Trophoblast cell (in vitro differentiated cells and primary cell): ENCODE results near the gene WDTC1.

Experiments
- DNase-seq, 2 donors: peaks; one replicate each; pipeline ENCODE4 v3.0.0-alpha.2; 2016
- H2AFZ ChIP-seq: 2 replicates; pipeline ENCODE4 v1.6.1; 2013; ENCODE audit warnings: low read length, moderate library complexity, mild to moderate bottlenecking; ENCODE audit not compliant: insufficient read depth, poor library complexity
- H2AK5ac ChIP-seq: 2 replicates; pipeline ENCODE4 v1.6.1; 2013; ENCODE audit warnings: mild to moderate bottlenecking, low read length
- H2BK120ac ChIP-seq: 2 replicates; pipeline ENCODE4 v1.6.1; 2013; ENCODE audit warnings: low read length, mild to moderate bottlenecking, moderate library complexity; ENCODE audit not compliant: insufficient read depth, poor library complexity
- H2BK12ac ChIP-seq: 2 replicates; pipeline ENCODE4 v1.6.1; 2013; ENCODE audit warnings: mild to moderate bottlenecking, low read length, moderate library complexity
- H2BK5ac ChIP-seq: 2 replicates; pipeline ENCODE4 v1.6.1; 2013; ENCODE audit warnings: low read length, low read depth, moderate library complexity, mild to moderate bottlenecking; ENCODE audit not compliant: poor library complexity
- H3K14ac ChIP-seq: 2 replicates; pipeline ENCODE4 v1.6.1; 2013; ENCODE audit warnings: mild to moderate bottlenecking, low read length
- H3K18ac ChIP-seq: 2 replicates; pipeline ENCODE4 v1.6.1; 2013; ENCODE audit warnings: mild to moderate bottlenecking, low read length
- H3K23ac ChIP-seq: 2 replicates; pipeline ENCODE4 v1.6.1; 2013; ENCODE audit warnings: low read length
- H3K27ac ChIP-seq: 2 replicates; pipeline ENCODE4 v1.5.1; 2013; ENCODE audit warnings: low read depth, mild to moderate bottlenecking, inconsistent platforms, low read length, moderate library complexity
- H3K27me3 ChIP-seq: 2 replicates; pipeline ENCODE4 v1.6.1; 2013; ENCODE audit warnings: inconsistent platforms, mild to moderate bottlenecking, low read length, moderate library complexity; ENCODE audit not compliant: insufficient read depth
- H3K36me3 ChIP-seq, 2 experiments: 1 replicate in 1 of 2; 2 replicates in 1 of 2; pipeline ENCODE4 v1.6.1; 2013; ENCODE audit warnings: low read length in 2 of 2, mild to moderate bottlenecking in 2 of 2, moderate library complexity in 1 of 2; ENCODE audit not compliant: insufficient read depth in 2 of 2, control insufficient read depth in 1 of 2
- H3K4ac ChIP-seq: 2 replicates; pipeline ENCODE4 v1.6.1; 2013; ENCODE audit warnings: low read depth, mild to moderate bottlenecking, low read length, moderate library complexity
- H3K4me1 ChIP-seq, 2 experiments: 1 replicate in 1 of 2; 2 replicates in 1 of 2; pipeline ENCODE4 v1.6.1; 2013; ENCODE audit warnings: low read length in 2 of 2, mild to moderate bottlenecking in 2 of 2, moderate library complexity in 1 of 2; ENCODE audit not compliant: insufficient read depth in 2 of 2, control insufficient read depth in 1 of 2
- H3K4me2 ChIP-seq: 2 replicates; pipeline ENCODE4 v1.6.1; 2013; ENCODE audit warnings: inconsistent platforms, mild to moderate bottlenecking, low read length, moderate library complexity
- H3K4me3 ChIP-seq: 2 replicates; pipeline ENCODE4 v1.5.1; 2013; ENCODE audit warnings: mild to moderate bottlenecking, low read depth, low read length, inconsistent platforms
- H3K79me1 ChIP-seq: one replicate; pipeline ENCODE4 v1.6.1; 2013; ENCODE audit warnings: low read length
- H3K79me2 ChIP-seq: 2 replicates; pipeline ENCODE4 v1.6.1; 2013; ENCODE audit warnings: low read length, mild to moderate bottlenecking; ENCODE audit not compliant: control insufficient read depth, insufficient read depth, poor library complexity
- H3K9ac ChIP-seq: 2 replicates; pipeline ENCODE4 v1.6.1; 2013; ENCODE audit warnings: mild to moderate bottlenecking, low read length
- H3K9me3 ChIP-seq: 2 replicates; pipeline ENCODE4 v1.6.1; 2013; ENCODE audit warnings: low read depth, mild to moderate bottlenecking, control low read depth, inconsistent platforms, low read length; ENCODE audit not compliant: insufficient read depth
- H4K12ac ChIP-seq: 2 replicates; pipeline ENCODE4 v1.6.1; 2013; ENCODE audit warnings: low read depth, mild to moderate bottlenecking, low read length, moderate library complexity
- H4K8ac ChIP-seq: 2 replicates; pipeline ENCODE4 v1.6.1; 2013; ENCODE audit warnings: low read depth, mild to moderate bottlenecking, low read length, moderate library complexity
- H4K91ac ChIP-seq: one replicate; pipeline ENCODE4 v1.6.1; 2013; ENCODE audit warnings: low read depth, mild to moderate bottlenecking, low read length, moderate library complexity
- whole genome bisulfite sequencing: extraction: QIAGEN DNeasy Blood & Tissue Kit; methylation state at CpG from one replicate; pipeline ENCODE4 v1.1.7; 2013; ENCODE audit warnings: missing lambda C conversion rate; ENCODE audit not compliant: insufficient read length, insufficient coverage; ENCODE audit errors: extremely low coverage; 5-methylcytosine and 5-hydroxymethylcytosine counted together

Gene WDTC1

DNA sequence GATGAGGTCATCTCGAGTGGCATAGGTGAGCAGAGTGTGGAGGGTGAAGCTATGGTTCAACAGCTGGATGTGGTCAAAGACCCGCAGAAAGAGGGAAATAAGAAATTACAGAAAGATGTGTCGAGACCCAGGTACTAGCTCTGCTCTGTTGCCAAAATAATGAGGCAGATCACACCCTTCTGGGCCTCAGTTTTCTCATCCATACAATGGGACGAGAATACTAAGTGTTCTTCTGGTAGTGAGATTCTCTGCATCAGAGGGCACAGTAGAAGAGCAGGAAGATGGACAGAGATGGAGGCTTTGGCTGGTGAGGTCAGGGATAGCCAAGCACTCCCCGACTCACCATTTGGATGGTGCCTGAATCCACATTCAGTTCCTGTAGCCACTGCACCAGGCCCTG, 121.3 kb downstream of the WDTC1 start:
- WGBS = no CpG with 5 or more reads among the region's 5 CpGs

DNA sequence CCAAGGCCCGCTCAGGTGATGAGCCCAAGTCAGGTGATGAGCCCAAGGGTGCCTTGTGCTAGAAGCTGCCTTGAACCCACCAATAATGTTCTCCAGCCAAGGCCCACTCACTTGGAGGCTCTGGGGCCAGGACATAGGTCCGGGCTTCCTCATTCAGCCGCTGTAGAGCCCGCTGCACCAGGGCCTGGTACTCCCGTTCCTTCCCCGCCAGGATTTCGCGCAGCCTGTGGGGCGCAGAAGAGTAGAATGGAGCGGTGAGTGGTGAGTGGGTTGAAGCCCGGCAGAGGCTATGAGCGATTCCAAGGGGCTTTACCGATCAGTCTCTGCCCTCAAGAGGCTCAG, 121.8 kb downstream of the WDTC1 start:
- no peaks in the 10 kb centered on the region for H3K79me1 ChIP-seq
- WGBS = no CpG with 5 or more reads among the region's 13 CpGs
- no peak overlapping the region for H4K8ac ChIP-seq
- no peak overlapping the region for H2BK120ac ChIP-seq
- no peak overlapping the region for H3K14ac ChIP-seq
- no peak overlapping the region for H4K12ac ChIP-seq
- H2AFZ ChIP-seq = no peak overlapping the region
- no peak overlapping the region for H2AK5ac ChIP-seq
- H3K27ac ChIP-seq = no peak overlapping the region
- H3K36me3 ChIP-seq = peaks cover 4 to 20% of the 10 kb centered on the region in 2 experiments
- H3K4ac ChIP-seq = no peak overlapping the region
- H3K23ac ChIP-seq = no peak overlapping the region
- peaks cover 15% of the 10 kb centered on the region for H3K27me3 ChIP-seq
- H2BK12ac ChIP-seq = no peak overlapping the region
- H2BK5ac ChIP-seq = no peak overlapping the region
- H3K4me3 ChIP-seq = no peak overlapping the region
- H3K79me2 ChIP-seq = no peaks in the 10 kb centered on the region
- peaks cover 9% of the 10 kb centered on the region in 2 experiments for H3K4me1 ChIP-seq
- no peak overlapping the region for H3K18ac ChIP-seq
- no peak overlapping the region for H3K4me2 ChIP-seq
- peaks cover 6% of the 10 kb centered on the region for H3K9me3 ChIP-seq
- no peak overlapping the region for H3K9ac ChIP-seq
- no peak overlapping the region for H4K91ac ChIP-seq
- no peak for DNase-seq

More for the DNA sequence above, 121.3 kb downstream of the WDTC1 start:
- H3K4me1 ChIP-seq = peaks cover 11 to 14% of the 10 kb centered on the region in 2 experiments
- no peak overlapping the region for H4K8ac ChIP-seq
- H2BK12ac ChIP-seq = no peak overlapping the region
- H3K79me2 ChIP-seq = no peaks in the 10 kb centered on the region
- no peak overlapping the region for H2BK120ac ChIP-seq
- H3K9me3 ChIP-seq = peaks cover 6% of the 10 kb centered on the region
- H3K36me3 ChIP-seq = peaks cover 4 to 20% of the 10 kb centered on the region in 2 experiments
- no peak overlapping the region for H2AK5ac ChIP-seq
- H3K27me3 ChIP-seq = peaks cover 10% of the 10 kb centered on the region
- no peak overlapping the region for H3K4ac ChIP-seq
- H3K18ac ChIP-seq = no peak overlapping the region
- H3K79me1 ChIP-seq = peaks cover 3% of the 10 kb centered on the region
- DNase-seq = no peak
- H2AFZ ChIP-seq = no peak overlapping the region
- no peak overlapping the region for H3K23ac ChIP-seq
- no peak overlapping the region for H3K4me3 ChIP-seq
- no peak overlapping the region for H3K9ac ChIP-seq
- no peak overlapping the region for H3K4me2 ChIP-seq
- H4K12ac ChIP-seq = no peak overlapping the region
- H3K14ac ChIP-seq = no peak overlapping the region
- H4K91ac ChIP-seq = no peak overlapping the region
- H3K27ac ChIP-seq = no peak overlapping the region
- no peak overlapping the region for H2BK5ac ChIP-seq

DNA sequence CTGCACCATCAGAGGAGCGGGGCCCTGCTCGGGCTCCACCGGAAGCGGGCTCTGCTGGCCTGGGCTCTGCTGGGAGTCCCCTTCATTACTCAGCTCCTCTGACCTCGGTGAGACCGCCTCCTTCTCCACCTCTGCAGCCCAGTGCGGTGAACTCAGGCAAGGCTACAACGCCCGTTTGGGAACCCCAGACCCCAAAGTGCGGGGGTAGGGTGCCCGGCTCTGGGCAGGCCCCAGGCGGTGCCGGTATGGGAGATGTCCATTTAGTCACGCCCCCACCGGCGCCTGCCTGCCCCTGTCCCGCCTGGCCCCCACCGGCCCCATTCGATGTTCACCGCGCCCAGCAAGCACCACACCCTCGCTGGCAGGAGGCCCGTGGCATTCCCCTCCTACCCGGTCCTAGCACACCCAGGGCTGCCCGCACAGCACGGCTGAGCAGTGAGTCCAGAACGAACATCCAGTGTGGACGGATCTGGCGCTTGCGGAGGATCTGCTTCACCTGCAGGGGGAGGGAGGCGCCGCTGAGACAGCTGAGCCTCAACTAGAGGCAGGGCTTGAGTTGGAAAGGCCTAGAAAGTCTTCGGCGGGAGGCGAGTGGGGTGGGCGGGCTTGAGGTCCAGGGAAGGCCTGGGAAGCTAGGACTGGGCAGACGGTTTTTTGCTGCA, 122.3 kb downstream of the WDTC1 start:
- H3K4me1 ChIP-seq = peaks cover 8 to 9% of the 10 kb centered on the region in 2 experiments
- no peak overlapping the region for H3K4ac ChIP-seq
- no peaks in the 10 kb centered on the region for H3K79me2 ChIP-seq
- no peak overlapping the region for H3K27ac ChIP-seq
- no peaks in the 10 kb centered on the region for H3K79me1 ChIP-seq
- no CpG with 5 or more reads among the region's 37 CpGs for WGBS
- no peak overlapping the region for H2BK5ac ChIP-seq
- no peak overlapping the region for H3K9ac ChIP-seq
- H3K14ac ChIP-seq = no peak overlapping the region
- no peak overlapping the region for H2AK5ac ChIP-seq
- H2AFZ ChIP-seq = no peak overlapping the region
- H3K36me3 ChIP-seq = peaks cover 6 to 23% of the 10 kb centered on the region in 2 experiments
- DNase-seq = no peak
- H3K23ac ChIP-seq = no peak overlapping the region
- H2BK120ac ChIP-seq = no peak overlapping the region
- H3K4me2 ChIP-seq = no peak overlapping the region
- no peak overlapping the region for H4K91ac ChIP-seq
- H3K4me3 ChIP-seq = no peak overlapping the region
- H3K9me3 ChIP-seq = peaks cover 6% of the 10 kb centered on the region
- H4K12ac ChIP-seq = no peak overlapping the region
- H3K27me3 ChIP-seq = peaks cover 18% of the 10 kb centered on the region
- no peak overlapping the region for H4K8ac ChIP-seq
- no peak overlapping the region for H2BK12ac ChIP-seq
- H3K18ac ChIP-seq = no peak overlapping the region

DNA sequence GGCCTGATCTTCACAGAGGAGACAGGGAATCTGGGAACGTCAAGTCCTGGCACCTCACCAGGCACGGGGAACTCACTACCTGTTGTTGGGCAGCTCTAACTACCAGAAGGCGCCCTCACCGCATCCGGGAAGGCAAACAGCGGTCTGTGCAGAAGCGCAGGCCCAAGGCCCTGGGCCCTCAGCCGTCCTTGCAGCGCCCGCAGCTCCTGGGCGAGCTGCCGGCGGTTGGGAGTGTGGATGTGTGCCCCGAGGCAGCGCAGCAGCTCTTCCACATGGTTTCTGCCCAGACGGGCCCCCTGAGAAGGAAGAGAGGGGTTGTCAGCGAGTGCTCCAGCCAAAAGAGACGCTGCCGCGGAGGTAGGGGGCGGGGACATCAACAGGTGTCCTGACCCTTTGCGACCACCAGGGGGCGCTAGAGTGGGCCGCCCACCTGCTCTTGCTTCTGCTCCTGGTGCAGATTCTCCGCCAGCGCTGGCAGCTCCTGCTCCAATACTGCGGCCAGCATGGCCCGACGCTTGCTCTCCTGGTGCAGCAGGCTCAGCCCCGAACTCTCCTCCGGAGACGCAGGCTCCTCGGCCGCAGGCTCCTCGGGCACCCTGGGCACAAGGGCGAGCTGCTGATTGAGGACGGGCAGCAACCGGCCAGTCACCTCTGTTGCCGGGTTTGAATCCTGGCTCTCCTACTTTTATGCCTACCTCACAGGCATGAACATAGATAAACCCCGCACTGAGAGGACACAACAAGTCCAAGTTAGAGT, 123.0 kb downstream of the WDTC1 start:
- no peak overlapping the region for H3K4me3 ChIP-seq
- no peak overlapping the region for H3K23ac ChIP-seq
- no peak overlapping the region for H2AK5ac ChIP-seq
- H3K79me2 ChIP-seq = no peaks in the 10 kb centered on the region
- H4K91ac ChIP-seq = no peak overlapping the region
- DNase-seq = peak; percentile 66 to 80
- H3K36me3 ChIP-seq = peaks cover 6 to 24% of the 10 kb centered on the region in 2 experiments
- H3K18ac ChIP-seq = no peak overlapping the region
- H3K9ac ChIP-seq = no peak overlapping the region
- H3K27ac ChIP-seq = no peak overlapping the region
- H3K4ac ChIP-seq = no peak overlapping the region
- H3K27me3 ChIP-seq = peaks cover 18% of the 10 kb centered on the region
- no peak overlapping the region for H4K12ac ChIP-seq
- no peak overlapping the region for H3K14ac ChIP-seq
- H4K8ac ChIP-seq = no peak overlapping the region
- no peaks in the 10 kb centered on the region for H3K79me1 ChIP-seq
- H3K4me1 ChIP-seq = peaks cover 8 to 9% of the 10 kb centered on the region in 2 experiments
- H2BK5ac ChIP-seq = no peak overlapping the region
- peak overlapping the region; percentile 32 for H3K4me2 ChIP-seq
- H2BK12ac ChIP-seq = no peak overlapping the region
- H2BK120ac ChIP-seq = no peak overlapping the region
- WGBS = no CpG with 5 or more reads among the region's 40 CpGs
- H3K9me3 ChIP-seq = peaks cover 7% of the 10 kb centered on the region
- H2AFZ ChIP-seq = peak overlapping the region; percentile 5
